Cardiac atrium fibroblast (primary cell): Measurements from ENCODE around the gene NEDD9. TPM values are rescaled to one million over a fixed set of nuclear protein-coding genes. Genes with fewer than 3 reads are reported as not detected.

ENCODE experiments used
- total RNA-seq: library from RNA; depleted of rRNA; stranded (reverse); fragments of >200 nt; gene quantifications from 2 replicates; pipeline ENCODE4 v1.2.3, GENCODE V29; 2015

Gene NEDD9
- total RNA-seq, result 31.4 and 42.8 TPM in 2 replicates

GRCh38 chr6:11232193-11232769 lies at the start of gene NEDD9:
TSS of gene NEDD9 (minus strand) at chr6:11232668. CDS start at chr6:11232515, 153 bp downstream.

Other genes with a start within 250 kb of the NEDD9 start
- gene ELOVL2, start 188.4 kb downstream of the NEDD9 start, total RNA-seq, result 7.0 and 60.1 TPM in 2 replicates
- 7.4 and 10.0 TPM in 2 replicates for gene SMIM13, start 138.8 kb downstream of the NEDD9 start, total RNA-seq
- not detected in 2 replicates for gene ERVFRD-1, start 120.9 kb downstream of the NEDD9 start, total RNA-seq